Measurements from ENCODE around the gene MAP6D1.

Gene MAP6D1

DNA sequence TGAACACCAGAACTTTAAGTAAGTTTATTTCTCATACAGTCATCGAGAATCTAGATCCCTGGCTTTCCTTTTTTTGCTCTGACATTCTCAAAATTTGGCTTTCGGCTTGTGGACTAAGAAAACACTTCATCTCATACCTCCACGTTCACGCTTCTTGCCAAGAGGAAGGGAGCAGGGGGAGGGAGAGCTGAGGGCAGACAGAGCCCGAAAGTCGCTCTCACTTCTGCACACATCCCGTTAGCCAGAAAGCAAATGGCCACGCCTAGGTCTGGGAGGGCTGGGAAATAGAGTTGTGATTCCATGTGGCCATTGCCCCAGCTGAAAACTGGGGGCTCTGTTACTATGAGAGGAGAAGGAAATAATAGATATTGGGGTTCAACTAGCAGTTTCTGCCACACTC, 57.3 kb downstream of the MAP6D1 start:
- TF ChIP-seq TAF1 (IDR thresholded peaks at IDR 0.05; ENCODE audit: low read depth) (no peak), TCF12 (IDR thresholded peaks at IDR 0.05; ENCODE audit: low read depth) (no peak), RAD21 (IDR thresholded peaks at IDR 0.05; ENCODE audit: low read depth) (no peak), ZBTB7A (IDR thresholded peaks at IDR 0.05; ENCODE audit: low read depth) (no peak), USF1 (IDR thresholded peaks at IDR 0.05) (no peak), REST (IDR thresholded peaks at IDR 0.05; ENCODE audit: low read depth) (no peak), EP300 (IDR thresholded peaks at IDR 0.05; ENCODE audit: borderline replicate concordance) (no peak), YY1 (IDR thresholded peaks at IDR 0.05; ENCODE audit: low read depth) (no peak)
- TF ChIP-seq, protein P1, sequence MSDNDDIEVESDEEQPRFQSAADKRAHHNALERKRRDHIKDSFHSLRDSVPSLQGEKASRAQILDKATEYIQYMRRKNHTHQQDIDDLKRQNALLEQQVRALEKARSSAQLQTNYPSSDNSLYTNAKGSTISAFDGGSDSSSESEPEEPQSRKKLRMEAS (IDR thresholded peaks at IDR 0.05), result no peak

DNA sequence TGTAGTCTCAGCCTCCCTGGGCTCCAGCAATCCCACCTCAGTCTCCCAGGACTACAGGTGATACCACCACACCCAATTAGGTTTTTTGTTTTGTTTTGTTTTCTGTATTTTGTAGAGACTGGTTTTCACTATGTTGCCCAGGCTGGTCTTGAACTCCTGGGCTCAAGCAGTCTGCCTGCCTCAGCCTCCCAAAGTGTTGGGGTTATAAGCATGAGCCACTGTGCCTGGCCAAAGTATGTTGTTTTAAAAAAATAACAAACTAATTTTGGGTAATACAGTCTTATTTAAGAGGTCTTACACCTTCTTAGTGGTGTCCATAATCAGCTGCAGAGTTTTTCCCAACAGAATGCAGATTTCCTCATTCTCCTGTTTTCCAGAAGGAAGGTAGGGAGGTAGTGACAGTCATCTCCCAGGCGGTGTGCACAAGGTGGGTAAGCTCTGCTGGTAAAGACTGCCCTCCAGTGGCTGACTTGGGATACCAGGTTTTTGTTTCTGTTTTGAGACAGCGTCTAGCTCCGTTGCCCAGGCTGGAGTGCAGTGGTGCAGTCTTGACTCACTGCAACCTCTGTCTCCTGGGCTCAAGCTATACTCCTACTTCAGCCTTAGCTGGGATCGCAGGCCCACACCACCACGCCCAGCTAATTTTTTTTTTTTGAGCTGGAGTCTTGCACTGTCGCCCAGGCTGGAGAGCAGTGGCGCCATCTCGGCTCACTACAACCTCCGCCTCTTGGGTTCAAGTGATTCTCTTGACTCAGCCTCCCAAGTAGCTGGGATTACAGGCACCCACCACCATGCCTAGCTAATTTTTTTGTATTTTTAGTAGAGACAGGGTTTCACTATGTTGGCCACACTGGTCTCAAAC, 58.4 kb downstream of the MAP6D1 start:
- no peak for TF ChIP-seq EGR1 (IDR thresholded peaks at IDR 0.05)
- no peak for TF ChIP-seq USF1 (IDR thresholded peaks at IDR 0.05)
- TF ChIP-seq ZBTB7A (IDR thresholded peaks at IDR 0.05; ENCODE audit: low read depth), result no peak
- no peak for TF ChIP-seq YY1 (IDR thresholded peaks at IDR 0.05; ENCODE audit: low read depth)
- no peak for TF ChIP-seq TAF1 (IDR thresholded peaks at IDR 0.05; ENCODE audit: low read depth)
- TF ChIP-seq REST (IDR thresholded peaks at IDR 0.05; ENCODE audit: low read depth), result no peak
- peak; percentile 94 for TF ChIP-seq RAD21 (IDR thresholded peaks at IDR 0.05; ENCODE audit: low read depth)
- no peak for TF ChIP-seq CREB1 (IDR thresholded peaks at IDR 0.05; ENCODE audit: low read depth)
- no peak for TF ChIP-seq EP300 (IDR thresholded peaks at IDR 0.05; ENCODE audit: borderline replicate concordance)

DNA sequence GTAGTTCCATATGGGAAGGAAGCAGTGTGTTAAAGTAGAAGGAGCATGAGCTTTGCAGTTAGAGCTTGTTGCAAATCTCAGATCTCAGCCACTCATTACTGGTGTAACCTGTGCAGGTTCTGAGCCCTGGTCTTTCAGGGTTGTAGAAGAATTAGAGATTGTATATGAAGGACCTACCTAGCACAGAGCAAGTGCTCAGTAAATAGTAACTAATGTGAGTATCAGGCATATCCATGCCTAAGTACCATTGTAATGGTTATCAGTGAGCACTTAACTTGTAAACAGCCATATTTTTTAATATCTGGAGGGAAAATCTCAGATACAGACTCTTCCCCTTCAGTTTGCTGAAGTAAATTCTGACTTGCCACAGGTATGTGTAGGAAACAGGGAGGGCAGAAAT, 59.3 kb downstream of the MAP6D1 start:
- TF ChIP-seq YY1 (IDR thresholded peaks at IDR 0.05; ENCODE audit: low read depth) (no peak), CEBPB (IDR thresholded peaks at IDR 0.05) (no peak), TCF12 (IDR thresholded peaks at IDR 0.05; ENCODE audit: low read depth) (no peak), FOXM1 (IDR thresholded peaks at IDR 0.05; ENCODE audit: borderline replicate concordance, low read depth) (no peak), ZBTB7A (IDR thresholded peaks at IDR 0.05; ENCODE audit: low read depth) (no peak), RAD21 (IDR thresholded peaks at IDR 0.05; ENCODE audit: low read depth) (no peak), EGR1 (IDR thresholded peaks at IDR 0.05) (no peak), TAF1 (IDR thresholded peaks at IDR 0.05; ENCODE audit: low read depth) (no peak), CREB1 (IDR thresholded peaks at IDR 0.05; ENCODE audit: low read depth) (no peak)
